Measurements from ENCODE around the gene RFX8. TPM values are rescaled to one million over a fixed set of nuclear protein-coding genes. Genes with fewer than 3 reads are reported as not detected.
"Not testable (repeated sequence)": the region's sequence is repeated elsewhere in the genome, so short reads cannot be mapped to it uniquely, and the experiment has no call there.

RFX8 gene
- total and polyA plus RNA-seq, 2 donors (not counting 3 experiments of a cell fraction or from before 2014, with no cell fraction given) = 0.21 to 1.00 TPM

DNA sequence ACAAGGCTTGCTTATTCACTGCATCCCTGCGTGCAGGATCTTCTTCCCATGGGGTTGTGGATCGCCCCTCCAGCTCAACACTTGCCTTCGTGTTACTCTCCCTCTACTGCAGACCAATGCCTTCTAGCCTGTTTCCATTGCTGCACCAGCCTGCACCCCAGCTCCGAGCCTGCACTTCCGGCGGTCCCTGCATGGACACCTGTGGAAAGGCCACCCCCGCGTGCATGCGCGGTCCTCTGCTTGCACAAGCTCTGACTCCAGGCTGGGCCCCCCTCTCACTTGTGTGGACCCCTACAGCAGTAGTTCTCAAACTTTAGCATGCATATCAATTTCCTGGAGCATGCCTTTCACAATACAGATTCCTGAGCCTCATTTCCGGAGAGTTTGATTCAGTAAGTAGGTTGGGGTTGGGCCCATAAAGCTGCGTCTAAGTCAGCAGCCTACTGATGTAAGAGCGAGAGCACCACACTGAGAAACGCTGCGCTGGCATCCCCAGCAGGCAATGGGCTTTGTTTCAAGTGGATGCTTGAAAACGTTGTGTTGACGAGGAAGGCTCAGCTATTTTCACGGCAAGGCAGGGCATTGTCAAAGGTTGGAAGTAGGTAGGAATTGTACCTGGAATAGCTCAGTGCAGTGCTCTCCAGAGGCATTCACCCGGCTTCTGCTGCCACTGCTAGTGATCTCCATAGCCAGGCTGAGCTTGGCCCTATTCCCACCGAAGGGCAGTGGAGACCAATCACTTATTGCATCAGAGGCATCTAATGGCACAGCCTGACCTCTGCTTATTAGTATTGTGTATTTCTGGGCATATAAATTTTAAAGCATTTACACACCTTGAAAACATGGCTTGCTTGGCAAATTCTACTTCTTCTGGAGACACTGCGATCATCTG is 120.2 kb downstream of the RFX8 start:
- H3K79me2 ChIP-seq (ENCODE audit: control insufficient read depth, insufficient read depth, low read length) = no peaks in the 10 kb centered on the region
- no peak overlapping the region for H2AFZ ChIP-seq (ENCODE audit: low read depth, low read length)
- dilution Hi-C loops (cut with MboI; ENCODE audit: extremely low pct_ligation_motif_present, low sequenced_read_pairs) (no loop called here), intact Hi-C loops (cut with micrococcal nuclease) (no loop called here)
- FAIRE-seq = no peak
- H3K27ac ChIP-seq (ENCODE audit: insufficient read depth, low read depth, low read length) = no peak overlapping the region
- TF ChIP-seq EZH2 (IDR thresholded peaks at IDR 0.05; ENCODE audit: borderline replicate concordance, low read depth, low read length, severe bottlenecking) (no peak), POLR2AphosphoS5 (IDR thresholded peaks at IDR 0.05; ENCODE audit: insufficient read depth, low read depth, low read length) (no peak), JUN (IDR thresholded peaks at IDR 0.05; ENCODE audit: borderline replicate concordance, insufficient read depth, insufficient read length, low read depth) (no peak), FOS (IDR thresholded peaks at IDR 0.05; ENCODE audit: borderline replicate concordance, insufficient read depth, low read length) (no peak), POLR2A (IDR thresholded peaks at IDR 0.05; ENCODE audit: low read depth, low read length) (no peak), MYC (IDR thresholded peaks at IDR 0.05; ENCODE audit: low read depth, low read length) (no peak), GATA2 (IDR thresholded peaks at IDR 0.05; ENCODE audit: insufficient read depth, insufficient read length, low read depth, low read length) (no peak)
- TF ChIP-seq, protein P1, sequence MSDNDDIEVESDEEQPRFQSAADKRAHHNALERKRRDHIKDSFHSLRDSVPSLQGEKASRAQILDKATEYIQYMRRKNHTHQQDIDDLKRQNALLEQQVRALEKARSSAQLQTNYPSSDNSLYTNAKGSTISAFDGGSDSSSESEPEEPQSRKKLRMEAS (IDR thresholded peaks at IDR 0.05; ENCODE audit: insufficient read depth, insufficient read length) = no peak
- TF ChIP-seq, protein P2, sequence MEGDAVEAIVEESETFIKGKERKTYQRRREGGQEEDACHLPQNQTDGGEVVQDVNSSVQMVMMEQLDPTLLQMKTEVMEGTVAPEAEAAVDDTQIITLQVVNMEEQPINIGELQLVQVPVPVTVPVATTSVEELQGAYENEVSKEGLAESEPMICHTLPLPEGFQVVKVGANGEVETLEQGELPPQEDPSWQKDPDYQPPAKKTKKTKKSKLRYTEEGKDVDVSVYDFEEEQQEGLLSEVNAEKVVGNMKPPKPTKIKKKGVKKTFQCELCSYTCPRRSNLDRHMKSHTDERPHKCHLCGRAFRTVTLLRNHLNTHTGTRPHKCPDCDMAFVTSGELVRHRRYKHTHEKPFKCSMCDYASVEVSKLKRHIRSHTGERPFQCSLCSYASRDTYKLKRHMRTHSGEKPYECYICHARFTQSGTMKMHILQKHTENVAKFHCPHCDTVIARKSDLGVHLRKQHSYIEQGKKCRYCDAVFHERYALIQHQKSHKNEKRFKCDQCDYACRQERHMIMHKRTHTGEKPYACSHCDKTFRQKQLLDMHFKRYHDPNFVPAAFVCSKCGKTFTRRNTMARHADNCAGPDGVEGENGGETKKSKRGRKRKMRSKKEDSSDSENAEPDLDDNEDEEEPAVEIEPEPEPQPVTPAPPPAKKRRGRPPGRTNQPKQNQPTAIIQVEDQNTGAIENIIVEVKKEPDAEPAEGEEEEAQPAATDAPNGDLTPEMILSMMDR (IDR thresholded peaks at IDR 0.05; ENCODE audit: extremely low read depth in 1 of 2, insufficient read depth in 1 of 2, low read depth in 1 of 2, low read length in 2 of 2) = no peak
- H3K4me3 ChIP-seq (replicated peaks in 1 of 3; ENCODE audit: insufficient read depth in 1 of 3, low read depth in 1 of 3, low read length in 3 of 3) = no peak overlapping the region
- no TSS peak for BruUV-seq (replicated peaks)
- H3K9me1 ChIP-seq (replicated peaks; ENCODE audit: control insufficient read depth, extremely low read depth, insufficient read depth, low read length) = no peaks in the 10 kb centered on the region
- no peak overlapping the region for H3K9ac ChIP-seq (replicated peaks; ENCODE audit: extremely low read depth, insufficient read depth, low read length)
- POLR2A ChIA-PET = no interaction called here
- CTCF ChIA-PET = interaction anchor here (1.3 to 2.3 kb wide), 3 partner anchors 13 to 32 kb away, joined by 3 to 11 read pairs (median 8); partner anchors contain the start of gene CREG2
- H3K36me3 ChIP-seq (ENCODE audit: control insufficient read depth in 2 of 2, extremely low read depth in 1 of 2, insufficient read depth in 2 of 2, low read length in 2 of 2) = no peaks in the 10 kb centered on the region
- H3K27me3 ChIP-seq (ENCODE audit: control insufficient read depth in 2 of 2, insufficient read depth in 2 of 2, low read length in 2 of 2) = no peaks in the 10 kb centered on the region
- H3K9me3 ChIP-seq (replicated peaks; ENCODE audit: control insufficient read depth, insufficient read depth, low read length) = no peaks in the 10 kb centered on the region
- no peaks in the 10 kb centered on the region for H4K20me1 ChIP-seq (replicated peaks; ENCODE audit: control insufficient read depth, extremely low read depth, insufficient read depth, low read length)
- DNase-seq (ENCODE audit: low read depth, low spot score) = no peak
- H3K4me2 ChIP-seq (ENCODE audit: insufficient read depth, low read length) = no peak overlapping the region
- H3K4me1 ChIP-seq (ENCODE audit: control insufficient read depth, extremely low read depth, insufficient read depth, low read length) = no peaks in the 10 kb centered on the region

DNA sequence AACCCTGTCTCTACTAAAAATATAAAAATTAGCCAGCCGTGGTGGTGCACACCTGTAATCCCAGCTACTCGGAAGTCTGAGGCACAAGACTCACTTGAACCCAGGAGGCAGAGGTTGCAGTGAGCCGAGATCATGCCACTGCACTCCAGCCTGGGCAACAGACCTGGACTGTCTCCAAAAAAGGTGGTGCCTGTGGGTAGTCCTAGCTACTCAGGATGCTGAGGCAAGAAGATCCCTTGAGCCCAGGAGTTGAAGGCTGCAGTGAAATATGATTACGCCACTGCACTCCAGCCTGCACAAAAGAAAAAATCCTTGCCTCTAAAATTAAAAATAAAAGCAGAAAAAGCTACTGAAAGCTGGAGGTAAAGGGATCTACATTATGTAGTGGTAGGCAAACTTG is 122.3 kb downstream of the RFX8 start:
- POLR2A ChIA-PET; H3K36me3 ChIP-seq (ENCODE audit: control insufficient read depth in 2 of 2, extremely low read depth in 1 of 2, insufficient read depth in 2 of 2, low read length in 2 of 2); H3K9me1 ChIP-seq (replicated peaks; ENCODE audit: control insufficient read depth, extremely low read depth, insufficient read depth, low read length); H3K9ac ChIP-seq (replicated peaks; ENCODE audit: extremely low read depth, insufficient read depth, low read length); FAIRE-seq; dilution Hi-C loops (cut with MboI; ENCODE audit: extremely low pct_ligation_motif_present, low sequenced_read_pairs); H3K79me2 ChIP-seq (ENCODE audit: control insufficient read depth, insufficient read depth, low read length); H2AFZ ChIP-seq (ENCODE audit: low read depth, low read length); H3K4me1 ChIP-seq (ENCODE audit: control insufficient read depth, extremely low read depth, insufficient read depth, low read length); DNase-seq (ENCODE audit: low read depth, low spot score); H3K27me3 ChIP-seq (ENCODE audit: control insufficient read depth in 2 of 2, insufficient read depth in 2 of 2, low read length in 2 of 2); H3K9me3 ChIP-seq (replicated peaks; ENCODE audit: control insufficient read depth, insufficient read depth, low read length); H3K27ac ChIP-seq (ENCODE audit: insufficient read depth, low read depth, low read length); intact Hi-C loops (cut with micrococcal nuclease); H4K20me1 ChIP-seq (replicated peaks; ENCODE audit: control insufficient read depth, extremely low read depth, insufficient read depth, low read length); H3K4me3 ChIP-seq (replicated peaks in 1 of 3; ENCODE audit: insufficient read depth in 1 of 3, low read depth in 1 of 3, low read length in 3 of 3); H3K4me2 ChIP-seq (ENCODE audit: insufficient read depth, low read length); BruUV-seq (replicated peaks): not testable (repeated sequence)
- CTCF ChIA-PET = interaction anchor here (4.1 to 5.1 kb wide), 2 partner anchors 11 to 35 kb away, joined by 38 to 47 read pairs; partner anchors contain the start of gene CREG2

Measured in endothelial cell of umbilical vein (primary cell).